Cerebellar cortex (tissue), 1 donor: ENCODE results near the gene CDK6.

Experiments used
- DNase-seq: peaks from one replicate; pipeline ENCODE4 v3.0.0-alpha.2; 2015; ENCODE audit warnings: low spot score

The CDK6 gene

GRCh38 chr7:92589056-92589455, 247.3 kb downstream of the CDK6 start:
- DNase-seq = no peak

- no peak for DNase-seq
These were observed 247.8 kb downstream of the CDK6 start for GRCh38 chr7:92588561-92588960.

GRCh38 chr7:92586841-92587240, 249.5 kb downstream of the CDK6 start:
- no peak for DNase-seq

GRCh38 chr7:92586403-92586802, 250.0 kb downstream of the CDK6 start:
- no peak for DNase-seq

- no peak for DNase-seq
These were observed 251.4 kb downstream of the CDK6 start for GRCh38 chr7:92584953-92585352.

DNA sequence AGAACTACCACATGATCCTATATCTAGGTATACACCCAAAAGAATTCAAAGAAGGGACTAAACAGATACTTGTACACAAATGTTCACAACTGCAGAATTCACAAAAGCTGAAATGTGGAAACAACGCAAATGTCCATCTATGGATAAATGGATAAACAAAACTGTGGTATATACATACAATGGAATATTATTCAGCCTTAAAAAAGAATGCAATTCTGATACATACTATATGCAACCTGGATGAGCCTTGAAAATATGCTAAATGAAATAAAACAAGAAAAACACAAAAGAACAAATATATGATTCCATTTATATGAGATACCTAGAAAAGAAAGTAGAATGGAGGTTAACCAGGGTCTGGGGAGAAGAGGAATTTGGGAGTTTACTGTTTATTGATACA, 253.4 kb downstream of the CDK6 start:
- DNase-seq = no peak

DNA sequence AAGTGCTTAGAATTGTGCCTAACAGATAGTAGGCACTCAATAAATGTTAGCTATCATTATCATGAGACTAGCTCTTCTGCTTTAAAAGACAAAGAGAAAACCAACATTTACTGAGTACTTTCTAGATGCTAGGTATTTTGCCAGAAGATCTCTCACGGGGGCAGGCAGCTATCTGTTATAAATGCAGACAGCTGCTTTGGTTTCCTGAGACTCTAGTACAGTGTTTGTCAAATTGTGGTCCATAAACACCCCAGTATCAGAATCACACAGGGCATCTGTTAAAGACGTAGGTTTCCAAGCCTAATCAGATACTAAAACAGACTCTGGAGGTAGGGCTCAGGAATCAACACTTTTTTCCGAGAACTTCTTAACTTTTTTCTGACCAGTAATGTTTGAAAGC, 260.1 kb downstream of the CDK6 start:
- no peak for DNase-seq

- no peak for DNase-seq
These were observed 267.2 kb downstream of the CDK6 start for GRCh38 chr7:92569137-92569536.

DNA sequence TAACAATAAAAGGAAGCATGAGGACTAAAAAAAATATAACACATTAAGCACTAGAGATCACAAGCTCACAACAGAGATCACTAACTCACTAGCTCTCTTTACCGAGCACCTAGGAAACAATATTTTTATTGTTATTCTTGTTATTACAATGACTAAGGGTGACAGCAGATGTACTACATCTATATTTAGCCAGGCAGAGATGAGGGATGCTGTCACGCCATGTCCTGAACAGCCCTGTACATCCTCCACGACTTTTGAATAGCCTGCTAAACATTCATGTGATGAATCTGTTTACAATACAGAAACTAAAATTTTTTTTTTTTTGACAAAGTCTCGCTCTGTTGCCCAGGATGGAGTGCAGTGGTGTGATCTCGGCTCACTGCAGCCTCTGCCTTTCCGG, 268.9 kb downstream of the CDK6 start:
- no peak for DNase-seq

GRCh38 chr7:92563345-92563744, 273.0 kb downstream of the CDK6 start:
- DNase-seq = no peak

DNA sequence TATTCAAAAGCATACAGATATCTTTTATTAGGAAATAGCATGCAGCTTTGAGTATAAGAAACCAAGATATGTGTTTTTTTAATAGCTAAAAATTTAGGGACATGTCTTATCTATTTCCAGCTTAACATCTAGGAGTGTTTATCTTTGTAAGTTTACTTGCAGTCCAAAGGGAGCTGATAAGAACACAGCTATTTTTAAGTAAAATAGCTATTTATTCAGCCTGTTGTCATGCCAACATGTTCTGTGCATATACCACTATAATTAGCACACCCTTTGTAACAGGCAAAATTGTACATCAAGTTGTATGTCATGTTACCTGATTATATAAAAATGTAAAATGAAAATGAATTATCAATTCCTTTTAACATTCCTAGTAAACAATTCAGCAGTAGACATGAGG, 275.8 kb downstream of the CDK6 start:
- no peak for DNase-seq

GRCh38 chr7:92557808-92558362, 278.5 kb downstream of the CDK6 start:
- no peak for DNase-seq

- DNase-seq = no peak
These were observed 279.1 kb downstream of the CDK6 start for GRCh38 chr7:92557249-92557648.
